Esophagus muscularis mucosa (tissue), 4 donors: ENCODE data around the gene FBXO21. TPM values are rescaled to one million over a fixed set of nuclear protein-coding genes. Genes with fewer than 3 reads are reported as not detected.

Source experiments
- DNase-seq: peaks from one replicate; pipeline ENCODE4 v3.0.0-alpha.2; 2017; ENCODE audit errors: extremely low spot score
- H3K27ac ChIP-seq, 4 donors: fragments of 200-600 bp; sonication (generic); replicated peaks in 1 of 4; 1 replicate in 3 of 4; 2 replicates in 1 of 4; pipeline ENCODE4 v1.5.1; 2016 to 2019; ENCODE audit warnings: mild to moderate bottlenecking in 1 of 4
- H3K27me3 ChIP-seq, 4 donors: fragments of 200-600 bp; sonication (generic); one replicate each; pipeline versions ENCODE4 v1.5.1 to v1.6.0; 2016 to 2019
- H3K36me3 ChIP-seq, 4 donors: fragments of 200-600 bp; sonication (generic); one replicate each; pipeline ENCODE4 v1.5.1; 2016 to 2019
- H3K4me1 ChIP-seq, 4 donors: fragments of 200-600 bp; sonication (generic); one replicate each; pipeline ENCODE4 v1.5.1; 2016 to 2019
- H3K4me3 ChIP-seq, 4 donors: fragments of 200-600 bp; sonication (generic); 1 replicate in 2 of 4; 2 replicates in 2 of 4; pipeline ENCODE4 v1.5.1; 2016 to 2019; ENCODE audit warnings: mild to moderate bottlenecking in 4 of 4, moderate library complexity in 1 of 4
- H3K9me3 ChIP-seq, 4 donors: fragments of 200-600 bp; sonication (generic); 1 replicate in 3 of 4; 2 replicates in 1 of 4; pipeline ENCODE4 v1.5.1; 2016 to 2019
- EP300 ChIP-seq: sonication (generic); formaldehyde crosslinking; IDR thresholded peaks from one replicate; pipeline ENCODE4 v1.6.1; 2017; ENCODE audit warnings: antibody characterized with exemption
- POLR2A ChIP-seq: fragments of 450-650 bp; IDR thresholded peaks from one replicate; pipeline ENCODE4 v1.6.1; 2017; ENCODE audit warnings: antibody characterized with exemption, moderate library complexity, mild to moderate bottlenecking, low read depth
- POLR2AphosphoS5 ChIP-seq, 2 donors: sonication (generic); formaldehyde crosslinking; IDR thresholded peaks; one replicate each; pipeline ENCODE4 v1.6.1; 2017; ENCODE audit warnings: antibody characterized with exemption in 2 of 2
- WGBS: methylation state at CpG from one replicate; pipeline ENCODE4 v1.1.5; 2018; 5-methylcytosine and 5-hydroxymethylcytosine counted together
- intact Hi-C: fragments of 100-400 bp; cut with DNase I; formaldehyde crosslinking; loops from one replicate; pipeline ENCODE4 v1.15.1; 2023
- total RNA-seq, 4 donors: library from RNA; depleted of rRNA; stranded (reverse); fragments of >200 nt; gene quantifications; one replicate each; pipeline versions ENCODE4 v1.1.0 to v1.2.1, GENCODE V29; 2016
- TF ChIP-seq, protein P1 (sequence below), 3 experiments: fragments of 200-600 bp in 2 of 3; fragments of 450-650 bp in 1 of 3; sonication (generic) in 2 of 3; IDR thresholded peaks; one replicate each; pipeline ENCODE4 v1.5.1; 2017 to 2019; ENCODE audit warnings: antibody characterized with exemption in 3 of 3, mild to moderate bottlenecking in 2 of 3, moderate library complexity in 1 of 3

The FBXO21 gene
- total RNA-seq, 4 donors from 2014 or later: 40.7 to 92.5 (median 70.2) TPM

DNA sequence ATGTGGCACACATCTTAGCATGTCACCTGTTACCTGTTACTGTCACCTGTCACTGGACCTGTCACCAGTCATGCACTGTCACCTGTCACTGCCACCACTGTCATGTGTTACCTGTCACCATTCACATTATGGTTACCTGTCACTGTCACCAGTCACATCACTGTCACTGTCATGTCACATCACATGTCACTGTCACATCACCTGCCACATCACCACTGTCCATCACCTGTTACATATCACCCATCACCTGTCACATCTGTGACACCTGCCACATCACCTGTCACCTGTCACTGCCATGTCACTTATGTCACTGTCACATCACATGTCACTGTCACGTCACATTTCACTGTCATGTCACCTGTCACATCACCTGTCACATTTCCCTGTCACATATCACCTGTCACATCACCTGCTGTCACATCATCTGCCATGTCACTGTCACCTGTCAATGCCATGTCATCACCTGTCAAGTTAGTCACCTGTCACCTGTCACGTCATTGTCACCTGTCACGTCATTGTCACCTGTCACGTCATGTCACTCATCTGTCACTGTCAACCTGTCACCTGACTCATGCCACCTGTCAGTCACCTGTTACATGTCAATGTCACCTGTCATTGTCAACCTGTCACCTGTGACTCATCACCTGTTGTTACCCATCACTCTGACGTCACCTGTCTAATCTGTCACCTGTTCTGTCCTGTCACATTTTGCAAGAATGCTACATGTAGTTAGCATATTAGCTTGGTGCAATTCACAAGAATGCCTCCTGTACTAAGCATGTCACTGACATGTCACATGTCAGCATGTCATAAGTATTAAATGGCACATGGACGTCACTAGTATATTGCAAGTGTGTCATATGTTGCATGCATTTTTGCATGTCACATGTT is 62.1 kb downstream of the FBXO21 start:
- intact Hi-C loops: loop anchor here (10.0 kb wide), 1 partner anchor 413 kb away; no protein-coding TSS in a partner anchor
- H3K9me3 ChIP-seq: no peaks in the 10 kb centered on the region

DNA sequence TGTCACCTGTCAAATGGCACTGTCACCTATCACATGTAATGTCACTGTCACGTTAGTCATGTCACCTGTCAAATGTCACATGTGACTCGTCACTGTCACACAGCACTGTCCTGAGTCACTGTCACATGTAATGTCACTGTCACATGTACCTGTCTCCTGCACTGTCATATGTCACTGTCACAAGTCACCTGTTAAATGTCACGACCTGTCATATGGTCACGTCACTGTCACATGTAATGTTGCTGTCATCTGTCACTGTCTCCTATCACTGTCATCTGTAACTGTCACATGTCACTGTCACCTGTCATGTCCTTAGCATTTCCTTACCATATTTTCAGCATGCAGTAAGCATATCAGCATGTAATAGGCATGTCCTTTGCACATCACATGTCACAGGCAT is 63.9 kb downstream of the FBXO21 start:
- H3K9me3 ChIP-seq: no peaks in the 10 kb centered on the region
- H3K4me3 ChIP-seq: no peak overlapping the region
- H3K27me3 ChIP-seq: no peaks in the 10 kb centered on the region
- WGBS: 98% methylated on average over 4 of the region's 4 CpGs
- no peak overlapping the region for H3K27ac ChIP-seq
- no peak for DNase-seq
- TF ChIP-seq EP300 (no peak), POLR2A (no peak), POLR2AphosphoS5 (IDR thresholded peaks at IDR 0.05) (peak; percentile 43 to 46)
- TF ChIP-seq, protein P1, sequence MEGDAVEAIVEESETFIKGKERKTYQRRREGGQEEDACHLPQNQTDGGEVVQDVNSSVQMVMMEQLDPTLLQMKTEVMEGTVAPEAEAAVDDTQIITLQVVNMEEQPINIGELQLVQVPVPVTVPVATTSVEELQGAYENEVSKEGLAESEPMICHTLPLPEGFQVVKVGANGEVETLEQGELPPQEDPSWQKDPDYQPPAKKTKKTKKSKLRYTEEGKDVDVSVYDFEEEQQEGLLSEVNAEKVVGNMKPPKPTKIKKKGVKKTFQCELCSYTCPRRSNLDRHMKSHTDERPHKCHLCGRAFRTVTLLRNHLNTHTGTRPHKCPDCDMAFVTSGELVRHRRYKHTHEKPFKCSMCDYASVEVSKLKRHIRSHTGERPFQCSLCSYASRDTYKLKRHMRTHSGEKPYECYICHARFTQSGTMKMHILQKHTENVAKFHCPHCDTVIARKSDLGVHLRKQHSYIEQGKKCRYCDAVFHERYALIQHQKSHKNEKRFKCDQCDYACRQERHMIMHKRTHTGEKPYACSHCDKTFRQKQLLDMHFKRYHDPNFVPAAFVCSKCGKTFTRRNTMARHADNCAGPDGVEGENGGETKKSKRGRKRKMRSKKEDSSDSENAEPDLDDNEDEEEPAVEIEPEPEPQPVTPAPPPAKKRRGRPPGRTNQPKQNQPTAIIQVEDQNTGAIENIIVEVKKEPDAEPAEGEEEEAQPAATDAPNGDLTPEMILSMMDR (IDR thresholded peaks at IDR 0.05): no peak
- no peaks in the 10 kb centered on the region for H3K36me3 ChIP-seq
- peaks cover 0 to 4% (median 2%) of the 10 kb centered on the region in 4 donors for H3K4me1 ChIP-seq
- intact Hi-C loops: loop anchor here (10.0 kb wide), 1 partner anchor 412 kb away; no protein-coding TSS in a partner anchor

More for the DNA sequence above, 62.1 kb downstream of the FBXO21 start:
- WGBS: 94% methylated on average over 6 of the region's 6 CpGs
- Histone ChIP-seq H3K4me1 (no peaks in the 10 kb centered on the region), H3K27me3 (no peaks in the 10 kb centered on the region), H3K27ac (no peak overlapping the region), H3K4me3 (no peak overlapping the region), H3K36me3 (no peaks in the 10 kb centered on the region)
- TF ChIP-seq POLR2AphosphoS5 (IDR thresholded peaks at IDR 0.05): peak; percentile 84 to 90
- no peak for TF ChIP-seq POLR2A
- no peak for DNase-seq

DNA sequence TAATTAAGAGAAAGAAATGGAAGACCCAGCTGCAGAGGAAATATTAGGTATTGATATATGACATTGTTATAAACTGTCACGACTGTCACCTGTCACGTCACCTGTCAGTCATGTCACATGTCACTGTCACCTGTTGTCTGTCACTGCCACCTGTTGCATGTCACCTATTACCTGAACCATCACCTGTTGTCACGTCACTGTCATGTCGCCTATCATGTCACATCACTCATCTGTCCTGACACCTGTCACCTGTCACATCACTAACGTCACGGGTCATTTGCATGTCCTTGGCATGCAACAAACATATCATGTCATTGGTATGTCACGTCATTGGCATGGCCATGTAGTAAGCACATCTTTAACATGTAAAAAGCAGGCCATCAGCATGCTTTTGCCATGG is 64.5 kb downstream of the FBXO21 start:
- no peaks in the 10 kb centered on the region for H3K9me3 ChIP-seq
- peaks cover 0 to 5% (median 2%) of the 10 kb centered on the region in 4 donors for H3K4me1 ChIP-seq
- no peak overlapping the region for H3K27ac ChIP-seq
- H3K4me3 ChIP-seq: no peak overlapping the region
- no peaks in the 10 kb centered on the region for H3K36me3 ChIP-seq
- no peak for DNase-seq
- H3K27me3 ChIP-seq: no peaks in the 10 kb centered on the region
- intact Hi-C loops: loop anchor here (10.0 kb wide), 1 partner anchor 411 kb away; no protein-coding TSS in a partner anchor
- WGBS: 85% methylated on average over 7 of the region's 7 CpGs
- TF ChIP-seq POLR2AphosphoS5 (IDR thresholded peaks at IDR 0.05): peak in 1 of 2 donors; percentile 36
- no peak for TF ChIP-seq EP300
- TF ChIP-seq POLR2A: no peak
- TF ChIP-seq, protein P1 (IDR thresholded peaks at IDR 0.05): no peak

DNA sequence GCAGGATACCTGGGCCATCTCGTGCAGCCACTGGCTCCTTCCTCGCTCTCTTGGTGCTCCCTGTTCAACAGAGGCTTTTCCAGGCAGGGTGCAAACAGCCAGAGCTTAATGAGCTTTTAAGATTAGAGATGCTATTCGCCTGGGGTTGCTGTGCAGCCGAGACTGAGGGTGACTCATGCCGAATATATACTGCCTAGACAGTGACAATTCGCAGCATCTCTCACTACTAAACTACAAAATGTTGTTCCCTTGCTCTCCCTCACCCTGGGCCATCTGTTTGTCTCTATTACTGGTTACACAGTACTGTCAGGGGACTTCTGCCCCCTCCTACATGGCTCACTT is 65.0 kb downstream of the FBXO21 start:
- peaks cover 0 to 5% (median 2%) of the 10 kb centered on the region in 4 donors for H3K4me1 ChIP-seq
- intact Hi-C loops: loop anchor here (10.0 kb wide), 1 partner anchor 410 kb away; no protein-coding TSS in a partner anchor
- DNase-seq: no peak
- 49% methylated on average over 6 of the region's 6 CpGs for WGBS
- H3K27me3 ChIP-seq: no peaks in the 10 kb centered on the region
- H3K27ac ChIP-seq: no peak overlapping the region
- H3K36me3 ChIP-seq: no peaks in the 10 kb centered on the region
- H3K9me3 ChIP-seq: no peaks in the 10 kb centered on the region
- H3K4me3 ChIP-seq: no peak overlapping the region
- TF ChIP-seq EP300 (no peak), POLR2AphosphoS5 (IDR thresholded peaks at IDR 0.05) (no peak), POLR2A (no peak)
- TF ChIP-seq, protein P1 (IDR thresholded peaks at IDR 0.05): no peak
